GM15510 (cell line): Measurements from ENCODE around the gene ALX4.

Source experiments
- POLR2A ChIP-seq: IDR thresholded peaks from 3 replicates; pipeline ENCODE4 v1.6.1; 2011; ENCODE audit warnings: borderline replicate concordance; ENCODE audit not compliant: insufficient read length; ENCODE audit errors: extremely low read depth

Gene ALX4

DNA sequence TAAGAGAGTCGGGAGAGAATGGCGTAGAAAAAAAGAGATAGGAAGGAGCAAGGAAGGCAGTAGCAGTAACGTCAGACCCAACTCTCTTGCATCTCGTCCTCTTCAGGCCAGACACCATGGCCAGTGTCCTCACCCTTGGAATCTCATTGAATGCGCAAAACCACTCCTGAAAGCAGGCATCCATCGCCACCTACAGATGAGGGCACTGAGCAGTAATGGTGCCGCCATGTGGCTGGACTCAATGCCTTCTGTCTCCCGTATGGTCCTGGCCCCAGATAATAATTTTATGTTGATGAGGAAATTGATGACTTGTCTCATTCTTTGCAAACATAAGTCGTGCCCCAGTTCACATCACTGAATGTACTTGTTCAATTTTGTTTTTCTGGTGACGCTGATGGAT, 17.8 kb upstream of the ALX4 start:
- TF ChIP-seq POLR2A = no peak

DNA sequence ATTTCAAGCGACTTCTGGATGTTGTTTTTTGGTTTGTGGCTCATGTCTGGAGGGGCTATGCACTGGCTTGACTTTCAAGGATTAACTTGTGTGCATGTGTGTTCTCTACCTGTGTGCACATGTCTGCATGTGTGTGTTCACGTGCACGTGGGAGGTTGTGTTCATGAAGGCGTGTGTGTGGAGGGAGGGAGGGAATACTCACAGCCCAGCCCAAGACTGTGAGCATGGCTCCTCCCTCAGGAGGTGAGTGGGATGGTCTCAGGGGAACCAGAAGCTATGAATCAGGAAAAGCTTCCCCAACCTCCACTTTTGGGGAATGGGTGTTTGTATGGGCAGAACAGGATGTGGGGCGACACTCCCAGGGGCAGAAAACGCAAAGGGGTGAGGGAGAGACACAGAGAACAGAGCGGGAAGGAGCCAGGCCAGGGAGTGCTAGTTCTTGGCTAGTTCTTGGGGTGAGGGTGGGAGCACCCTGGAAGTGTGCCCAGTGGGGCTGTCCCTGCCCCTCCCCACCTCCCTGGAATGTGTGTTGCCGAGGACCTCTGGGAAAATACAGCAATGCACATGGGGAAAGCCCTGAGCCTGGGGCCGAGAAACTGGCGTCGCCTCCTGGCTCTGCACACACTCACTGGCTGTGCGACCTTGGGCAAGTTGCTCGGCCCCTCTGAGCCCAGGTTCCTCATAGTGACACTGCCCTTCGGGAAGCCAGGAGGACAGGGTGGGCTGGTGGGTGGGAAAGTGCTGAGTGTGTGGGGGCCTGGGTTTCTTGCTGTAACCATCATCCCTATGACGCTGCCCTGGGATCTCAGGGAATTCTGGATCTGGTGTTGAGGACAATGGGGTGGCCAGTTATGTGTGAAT, 16.9 kb upstream of the ALX4 start:
- no peak for TF ChIP-seq POLR2A

DNA sequence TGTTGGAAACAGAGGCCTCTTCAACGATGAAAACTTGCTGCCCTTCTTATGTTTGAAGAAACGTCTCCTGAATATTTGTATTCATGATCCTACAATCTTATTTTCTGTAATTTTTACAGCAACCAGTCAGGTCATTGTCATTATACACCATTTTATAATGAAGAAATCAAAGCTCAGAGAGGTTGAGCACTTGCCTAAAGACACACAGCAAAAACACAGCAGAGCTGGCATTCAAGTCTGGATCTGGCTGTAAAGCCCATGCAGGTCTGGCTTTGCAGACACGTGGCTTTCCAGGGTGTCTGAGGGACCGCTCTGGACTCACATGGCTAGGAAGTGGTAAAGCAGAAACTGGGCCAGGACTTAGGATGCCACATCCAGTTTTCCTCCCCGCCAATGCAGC, 15.8 kb upstream of the ALX4 start:
- TF ChIP-seq POLR2A = no peak

DNA sequence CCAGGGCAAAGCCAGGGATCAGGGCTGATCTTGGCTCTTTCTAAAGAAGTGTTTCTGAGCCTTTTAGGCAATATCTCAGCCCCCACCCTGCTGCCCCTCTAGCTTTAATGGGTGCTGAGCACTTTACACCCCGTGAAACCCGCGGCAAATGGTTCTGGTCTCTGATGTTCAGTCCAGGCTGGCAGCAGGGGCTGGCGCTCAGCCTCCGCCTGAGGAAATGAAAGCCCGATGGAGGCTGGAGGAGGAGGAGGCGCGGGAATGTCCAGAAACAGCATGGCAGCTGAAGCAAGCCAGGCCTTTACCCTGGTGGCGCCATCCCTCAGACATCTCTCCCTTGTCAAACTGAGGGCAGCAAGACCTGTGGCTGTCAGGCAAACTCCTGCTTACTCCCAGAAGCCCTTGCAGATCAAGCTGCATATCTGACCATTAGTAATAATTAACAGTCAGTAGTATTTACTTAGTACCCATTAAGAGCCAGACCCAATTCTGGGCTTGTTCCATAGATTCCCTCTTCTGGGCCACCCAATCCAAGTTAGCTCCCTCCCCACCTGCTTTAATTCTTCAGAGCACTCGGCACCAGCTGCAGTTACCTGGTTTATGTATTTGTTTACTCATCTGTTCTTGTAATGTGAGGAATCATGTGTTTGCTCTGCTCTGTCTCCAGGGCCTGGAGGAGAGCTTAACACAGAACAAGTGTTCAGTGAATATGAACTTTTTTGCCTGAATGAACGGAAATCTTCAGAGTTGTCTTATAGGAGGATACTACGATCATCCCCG, 15.0 kb upstream of the ALX4 start:
- no peak for TF ChIP-seq POLR2A

DNA sequence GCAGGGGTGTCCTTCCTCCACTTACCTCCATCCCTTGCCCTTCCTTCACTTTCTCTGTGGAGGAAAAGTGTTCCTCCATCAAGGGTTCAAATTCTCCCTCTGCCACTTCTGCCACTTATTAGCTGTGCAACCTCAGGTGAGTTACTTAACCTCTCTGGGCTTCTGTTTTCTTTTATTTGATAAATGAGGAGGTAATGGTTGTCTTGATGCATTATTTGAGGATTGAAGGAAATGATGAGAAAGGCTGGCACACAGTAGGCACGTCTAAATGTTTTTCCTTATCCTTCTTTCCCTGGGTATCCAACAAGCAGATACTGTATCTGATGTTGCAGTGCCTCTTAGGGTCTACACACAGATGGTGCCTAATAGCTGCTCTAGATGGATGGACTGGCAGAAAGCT, 14.3 kb upstream of the ALX4 start:
- no peak for TF ChIP-seq POLR2A

DNA sequence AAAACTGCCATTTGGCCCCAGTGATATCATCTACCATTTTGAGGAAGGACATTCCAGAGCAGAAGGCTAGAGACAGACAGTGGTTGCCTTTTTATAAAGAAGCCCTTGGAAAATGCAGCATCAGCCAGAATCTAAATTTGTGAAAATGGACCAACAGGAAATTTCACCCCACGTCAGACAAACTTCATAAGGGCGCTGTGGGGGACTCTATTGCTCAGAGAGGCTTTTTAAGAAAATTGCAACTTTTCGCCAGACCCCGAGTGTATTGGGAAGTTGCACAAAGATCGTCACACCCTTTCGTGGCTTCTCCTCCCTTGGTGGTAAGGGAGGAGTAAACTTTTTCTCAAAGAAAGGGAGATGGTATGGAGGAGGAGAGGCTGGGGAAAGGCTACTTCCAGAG, 12.3 kb upstream of the ALX4 start:
- no peak for TF ChIP-seq POLR2A

DNA sequence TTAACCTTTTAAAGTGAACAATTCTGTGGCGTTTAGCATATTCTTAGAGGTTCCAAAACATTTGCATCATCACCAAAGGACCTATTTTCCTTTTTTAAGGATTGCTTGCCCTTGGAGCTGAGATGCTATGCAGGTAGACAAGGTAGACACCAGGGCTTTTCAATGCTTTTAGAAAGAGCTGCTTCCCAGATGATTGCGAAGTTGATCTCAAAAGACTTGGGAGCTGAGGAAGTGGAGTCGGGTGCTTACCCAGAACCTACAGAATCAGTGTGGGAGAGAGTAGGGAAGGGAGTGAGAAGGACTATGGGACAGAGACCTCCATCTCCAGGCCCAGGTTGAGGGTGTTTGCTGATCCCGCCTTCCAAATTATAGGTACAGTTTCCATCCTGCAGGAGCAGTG, 11.1 kb upstream of the ALX4 start:
- no peak for TF ChIP-seq POLR2A

DNA sequence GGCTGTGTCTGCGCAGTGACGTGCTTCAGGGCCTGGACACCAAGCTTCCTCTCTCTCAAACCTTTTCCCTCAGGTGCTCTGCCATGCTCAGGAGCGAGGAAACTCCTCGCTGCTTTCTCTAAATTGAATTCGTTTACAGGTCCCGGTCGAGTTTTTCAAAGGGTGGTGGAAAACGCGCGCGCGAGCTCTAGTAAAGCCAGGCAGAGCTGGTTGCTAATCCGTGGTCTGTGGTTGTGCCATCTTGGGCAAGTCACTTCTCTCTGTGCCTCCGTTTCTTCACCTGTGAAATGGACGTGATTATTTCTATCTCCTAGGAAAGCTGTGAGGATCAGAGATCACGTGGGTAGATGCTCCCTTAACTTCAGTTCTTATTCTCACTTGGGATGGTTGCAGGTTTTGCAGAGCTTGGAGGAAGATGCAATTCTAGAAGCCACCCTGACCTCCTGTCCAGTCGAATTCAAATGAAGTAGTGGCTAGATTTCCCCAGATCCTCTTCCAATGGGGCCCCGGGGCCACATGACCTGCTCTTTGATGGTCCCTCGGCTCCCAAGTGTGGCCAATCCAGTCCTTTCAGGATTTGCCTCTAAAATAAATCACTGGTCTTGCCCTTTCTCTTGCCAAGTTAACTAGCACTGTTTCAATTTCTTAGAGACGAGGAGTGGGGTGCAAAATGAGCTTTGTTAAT, 10.5 kb upstream of the ALX4 start:
- TF ChIP-seq POLR2A = no peak

DNA sequence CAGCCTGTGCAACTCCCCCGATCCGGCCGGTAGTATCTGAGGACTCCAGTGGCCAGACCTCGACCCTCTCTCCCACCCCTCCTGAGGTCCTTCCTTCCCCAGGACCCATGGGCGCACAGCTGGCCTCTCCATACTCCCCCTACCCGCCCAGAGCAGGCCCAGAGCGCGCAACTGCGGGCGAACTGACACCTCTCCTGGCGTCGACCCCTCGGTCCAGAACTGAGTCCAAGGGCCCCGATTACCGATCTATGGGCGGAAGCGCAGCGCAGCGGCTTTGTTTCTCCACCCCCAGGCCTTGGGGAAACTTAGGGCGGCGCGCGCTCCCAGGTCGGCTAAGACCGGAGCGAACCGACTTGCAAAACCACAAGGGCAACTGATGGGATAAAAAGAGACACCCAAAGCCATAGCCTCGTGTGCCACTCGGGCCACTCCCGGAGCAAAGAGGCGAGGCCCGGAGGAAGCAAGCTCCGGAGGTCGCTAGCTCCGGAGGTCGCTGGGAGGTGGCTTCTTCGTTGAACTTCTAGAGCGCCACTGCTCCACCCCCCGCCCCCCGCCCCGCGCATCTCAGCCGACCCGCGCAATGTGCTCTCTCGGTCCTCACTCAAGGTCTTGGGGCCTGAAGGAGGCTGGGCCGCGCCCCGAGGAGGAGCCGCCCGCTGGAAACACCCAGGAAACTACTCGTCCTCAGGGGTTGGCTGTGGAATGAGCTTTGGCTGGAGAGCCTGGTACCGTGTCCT, 9.8 kb upstream of the ALX4 start:
- TF ChIP-seq POLR2A = no peak

DNA sequence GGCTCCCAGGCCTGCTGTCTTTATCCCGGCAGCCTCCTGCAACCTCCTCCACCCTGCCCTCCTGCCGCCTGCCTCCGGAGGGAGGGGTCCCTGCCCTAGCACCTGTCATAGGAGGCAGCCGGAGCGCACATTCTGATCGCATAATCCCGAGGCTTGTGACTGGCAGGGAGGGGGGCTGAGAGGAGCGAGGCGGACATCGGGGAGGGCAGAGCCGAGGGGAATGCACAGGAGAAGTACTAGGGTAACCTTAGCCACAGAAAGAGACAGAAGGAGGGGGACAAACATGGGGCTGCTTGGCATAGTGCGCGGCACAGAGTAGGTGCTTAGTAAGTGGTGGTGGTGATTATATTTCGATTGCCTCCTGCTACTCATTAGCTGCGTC, 9.2 kb upstream of the ALX4 start:
- TF ChIP-seq POLR2A = no peak

DNA sequence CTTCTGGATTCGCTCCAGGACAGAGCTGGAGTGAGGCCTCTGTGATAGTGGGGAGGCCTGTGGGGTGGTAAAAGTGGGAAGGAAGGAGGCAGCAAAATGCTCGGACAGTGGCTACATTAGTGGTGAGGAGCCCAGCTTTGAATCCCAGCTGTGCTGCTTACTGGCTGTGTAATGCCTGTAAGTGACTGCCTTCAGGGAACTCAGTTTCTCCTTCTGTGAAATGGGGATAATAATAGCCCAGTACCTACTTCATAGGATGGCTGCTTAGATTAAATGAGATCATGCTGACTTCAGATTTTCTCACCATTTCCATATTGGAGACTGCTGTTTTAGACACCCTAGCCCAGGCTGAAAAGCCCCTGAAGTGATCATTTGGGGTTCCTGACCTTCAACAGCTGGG, 8.4 kb upstream of the ALX4 start:
- no peak for TF ChIP-seq POLR2A

DNA sequence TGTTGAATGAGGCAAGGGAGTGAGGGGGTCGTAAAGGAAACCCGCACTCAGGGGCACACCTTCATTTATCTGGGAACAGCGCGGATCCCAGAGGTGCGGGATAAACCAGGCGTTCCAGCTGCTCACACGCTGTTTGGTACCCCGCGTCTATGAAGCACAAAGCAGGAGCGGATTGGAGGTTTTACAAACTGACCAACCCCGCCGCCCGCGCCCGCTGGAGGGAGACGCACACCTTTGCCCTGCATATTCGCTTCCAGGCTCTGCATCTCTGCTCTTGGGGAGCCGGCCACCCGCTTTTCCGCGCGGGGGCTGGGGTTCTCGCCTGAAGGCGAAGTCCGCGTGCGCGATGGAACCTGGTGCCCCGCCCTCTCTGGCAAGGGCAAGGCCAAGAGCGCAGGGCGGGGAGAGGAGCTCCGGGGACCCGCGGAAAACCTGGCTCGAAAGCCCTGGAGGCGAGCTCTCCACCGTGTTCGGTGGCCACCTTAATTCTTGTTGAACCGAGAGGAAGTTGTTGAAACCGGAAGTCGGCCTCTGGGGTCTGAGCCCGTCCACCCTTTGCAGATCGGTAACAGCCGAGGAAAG, 6.8 kb upstream of the ALX4 start:
- no peak for TF ChIP-seq POLR2A

DNA sequence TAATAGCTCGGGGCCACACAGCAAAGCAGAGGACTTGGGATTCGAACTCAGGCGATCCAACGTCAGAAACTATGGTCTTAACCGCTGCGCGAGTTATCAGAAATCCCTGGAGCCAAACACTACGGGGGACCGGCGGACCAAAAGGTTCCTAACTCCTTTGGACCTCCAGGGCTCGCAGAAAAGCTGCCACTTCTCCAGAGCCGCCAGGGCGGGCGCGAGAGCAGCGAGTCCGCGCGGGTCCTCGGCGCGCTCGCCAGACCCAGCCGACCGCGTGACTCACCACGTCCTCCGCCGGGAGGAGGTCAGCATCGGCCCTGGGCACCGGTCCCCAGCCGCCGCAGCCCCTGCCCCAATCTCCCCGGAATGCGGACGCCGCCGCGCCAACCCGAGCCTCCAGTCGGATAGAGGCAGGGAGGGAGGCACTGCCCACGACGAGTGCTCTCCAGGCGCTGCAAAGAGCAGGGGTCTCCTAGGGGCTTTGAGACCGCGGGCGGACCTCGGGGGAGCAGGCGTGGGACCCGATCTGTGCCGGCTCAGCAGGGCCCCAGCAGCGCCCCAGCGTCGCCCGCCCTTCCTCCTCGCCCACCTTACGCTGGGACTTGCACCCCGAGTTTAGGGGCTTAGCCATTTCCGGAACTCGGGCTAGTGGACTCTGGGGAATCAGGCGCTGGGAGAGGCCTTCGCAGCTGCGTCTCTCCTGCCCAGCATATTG, 6.2 kb upstream of the ALX4 start:
- no peak for TF ChIP-seq POLR2A

DNA sequence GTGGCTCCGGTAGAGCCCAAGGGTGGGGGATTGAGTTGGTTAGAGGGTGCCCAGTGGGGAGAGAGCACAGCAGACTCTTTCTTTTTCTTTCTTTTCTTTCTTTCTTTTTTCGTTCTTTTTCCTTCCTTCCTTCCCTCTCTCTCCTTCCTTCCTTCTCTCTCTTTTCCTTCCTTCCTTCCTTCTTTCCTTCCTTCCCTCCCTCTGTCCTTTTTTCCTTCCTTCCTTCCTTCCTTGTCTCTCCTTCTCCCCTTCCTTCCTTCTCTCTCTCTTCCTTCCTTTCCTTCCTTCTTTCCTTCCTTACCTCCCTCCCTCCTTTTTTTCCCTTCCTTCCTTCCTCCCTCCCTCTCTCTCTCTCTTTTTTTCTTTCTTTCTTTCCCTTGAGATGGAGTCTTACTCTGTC, 4.8 kb upstream of the ALX4 start:
- no peak for TF ChIP-seq POLR2A
